ENCODE results near the gene DYNLT2. TPM values are rescaled to one million over a fixed set of nuclear protein-coding genes. Genes with fewer than 3 reads are reported as not detected.
A peak's percentile ranks its signal among the peaks of the same experiment; 100 is the strongest.
"Not testable (repeated sequence)": the region's sequence is repeated elsewhere in the genome, so short reads cannot be mapped to it uniquely, and the experiment has no call there.

DYNLT2 gene
- polyA plus RNA-seq, 1 donor: 7.2 TPM

DNA sequence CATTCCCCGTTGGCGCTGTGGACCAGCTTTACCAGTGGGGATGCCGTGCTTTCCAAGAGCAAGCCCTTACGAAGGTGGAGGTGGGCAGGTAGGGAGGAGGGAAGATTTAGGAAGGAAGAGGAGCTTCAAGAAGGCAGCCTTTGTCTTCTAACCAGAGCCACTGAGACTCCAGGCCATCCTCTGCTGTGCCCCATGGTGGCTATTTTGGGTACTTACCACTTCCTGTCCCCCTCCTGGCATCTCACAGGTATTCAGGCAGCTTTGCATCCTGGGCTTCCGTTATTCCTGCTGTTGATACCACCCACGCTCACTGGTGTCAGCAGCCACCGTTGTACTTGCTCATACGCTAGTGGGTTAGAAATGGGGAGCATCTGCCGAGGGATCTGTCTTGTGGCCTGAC is 23.0 kb upstream of the DYNLT2 start:
- Histone ChIP-seq H3K27me3 (ENCODE audit: control insufficient read depth, insufficient read depth, low read length) (no peaks in the 10 kb centered on the region), H3K4me1 (ENCODE audit: control insufficient read depth, insufficient read depth, low read length) (no peaks in the 10 kb centered on the region), H3K4me3 (ENCODE audit: low read length) (no peak overlapping the region), H3K9me3 (ENCODE audit: control insufficient read depth, low read depth, low read length) (no peaks in the 10 kb centered on the region), H3K36me3 (ENCODE audit: control insufficient read depth, insufficient read depth, low read length) (peaks cover 48% of the 10 kb centered on the region), H3K27ac (ENCODE audit: low read length) (no peak overlapping the region)
- WGBS (ENCODE audit: insufficient coverage, low lambda C conversion rate): no CpG with 5 or more reads among the region's 9 CpGs
- no peak for DNase-seq

DNA sequence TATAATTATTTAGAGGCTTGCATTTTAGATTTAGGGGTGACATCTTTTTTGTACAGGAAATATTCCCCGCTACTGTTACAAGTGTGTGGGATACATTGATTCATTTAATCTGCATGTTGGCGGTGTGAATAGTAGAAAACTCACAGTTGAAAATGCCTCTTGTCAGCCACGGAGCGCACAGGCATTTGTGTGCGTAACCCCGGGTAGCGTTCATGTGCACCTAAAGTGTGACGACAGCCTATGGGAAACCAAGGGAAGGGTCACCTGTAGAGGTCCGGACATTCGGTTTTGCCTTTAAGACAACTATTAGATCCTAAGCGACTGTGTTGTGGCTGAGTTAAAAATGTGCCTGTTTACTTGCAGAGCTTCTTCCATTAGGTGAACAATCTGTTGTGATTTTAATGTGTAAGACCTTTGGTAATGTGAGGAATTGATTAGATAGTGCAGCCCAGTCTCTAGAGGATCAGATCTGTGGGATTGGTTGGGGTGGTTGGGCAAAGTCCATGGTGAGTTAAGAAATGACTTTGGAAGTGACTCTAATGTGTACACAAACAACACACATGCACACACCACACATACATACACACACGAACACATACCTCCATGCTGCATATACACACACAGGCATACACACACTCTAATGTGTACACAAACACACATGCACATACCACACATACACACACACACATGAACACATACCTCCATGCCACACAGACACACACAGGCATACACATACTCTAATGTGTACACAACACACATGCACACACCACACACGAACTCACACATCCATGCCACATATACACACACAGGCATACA is 15.8 kb upstream of the DYNLT2 start:
- no peaks in the 10 kb centered on the region for H3K27me3 ChIP-seq (ENCODE audit: control insufficient read depth, insufficient read depth, low read length)
- DNase-seq: peak in 1 of 2 donors; percentile 27
- no peak overlapping the region for H3K4me3 ChIP-seq (ENCODE audit: low read length)
- H3K4me1 ChIP-seq (ENCODE audit: control insufficient read depth, insufficient read depth, low read length): no peaks in the 10 kb centered on the region
- peaks cover 47% of the 10 kb centered on the region for H3K36me3 ChIP-seq (ENCODE audit: control insufficient read depth, insufficient read depth, low read length)
- 60% methylated on average over 1 of the region's 13 CpGs for WGBS (ENCODE audit: insufficient coverage, low lambda C conversion rate)
- H3K27ac ChIP-seq (ENCODE audit: low read length): no peak overlapping the region
- H3K9me3 ChIP-seq (ENCODE audit: control insufficient read depth, low read depth, low read length): no peaks in the 10 kb centered on the region

DNA sequence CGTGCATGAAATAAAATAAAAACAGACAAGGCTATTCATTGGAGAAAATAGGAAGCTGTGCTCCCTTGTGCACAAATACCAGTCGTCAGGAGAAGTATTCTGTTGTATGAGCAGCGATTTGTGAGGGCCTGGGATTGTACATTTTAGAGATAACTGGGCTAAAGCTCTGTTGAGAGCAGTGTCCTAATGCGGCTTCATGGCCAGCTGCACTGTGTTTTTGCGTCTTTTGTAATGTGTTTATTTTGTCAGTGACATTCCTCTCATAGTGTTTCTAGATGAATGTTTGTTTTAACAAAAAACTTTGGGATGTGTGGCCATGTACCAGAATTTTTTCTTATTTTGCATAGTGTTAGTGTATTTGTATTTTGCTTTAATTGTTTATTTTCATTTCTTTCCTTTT is 14.9 kb upstream of the DYNLT2 start:
- H3K9me3 ChIP-seq (ENCODE audit: control insufficient read depth, low read depth, low read length): no peaks in the 10 kb centered on the region
- no CpG with 5 or more reads among the region's 5 CpGs for WGBS (ENCODE audit: insufficient coverage, low lambda C conversion rate)
- H3K36me3 ChIP-seq (ENCODE audit: control insufficient read depth, insufficient read depth, low read length): peaks cover 45% of the 10 kb centered on the region

DNA sequence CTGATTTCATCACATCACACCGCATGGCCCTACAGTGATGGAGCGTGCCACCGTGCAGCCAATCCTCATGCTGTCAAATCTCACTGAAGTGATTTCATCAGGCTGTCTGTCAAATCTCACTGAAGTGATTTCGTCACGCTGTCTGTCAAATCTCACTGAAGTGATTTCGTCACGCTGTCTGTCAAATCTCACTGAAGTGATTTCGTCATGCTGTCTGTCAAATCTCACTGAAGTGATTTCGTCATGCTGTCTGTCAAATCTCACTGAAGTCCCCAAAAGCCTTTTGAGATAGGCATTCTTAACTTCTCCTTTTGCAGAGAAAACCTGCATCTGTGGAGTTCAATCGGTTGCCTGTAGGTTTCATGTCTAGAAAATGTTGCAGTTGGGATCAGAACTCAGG is 14.4 kb upstream of the DYNLT2 start:
- no CpG with 5 or more reads among the region's 10 CpGs for WGBS (ENCODE audit: insufficient coverage, low lambda C conversion rate)
- not testable (repeated sequence) for H3K27ac ChIP-seq (ENCODE audit: low read length)
- H3K36me3 ChIP-seq (ENCODE audit: control insufficient read depth, insufficient read depth, low read length): peaks cover 49% of the 10 kb centered on the region

More for the DNA sequence above, 14.9 kb upstream of the DYNLT2 start:
- no peak for DNase-seq
- no peak overlapping the region for H3K4me3 ChIP-seq (ENCODE audit: low read length)
- no peak overlapping the region for H3K27ac ChIP-seq (ENCODE audit: low read length)
- H3K4me1 ChIP-seq (ENCODE audit: control insufficient read depth, insufficient read depth, low read length): no peaks in the 10 kb centered on the region
- no peaks in the 10 kb centered on the region for H3K27me3 ChIP-seq (ENCODE audit: control insufficient read depth, insufficient read depth, low read length)

DNA sequence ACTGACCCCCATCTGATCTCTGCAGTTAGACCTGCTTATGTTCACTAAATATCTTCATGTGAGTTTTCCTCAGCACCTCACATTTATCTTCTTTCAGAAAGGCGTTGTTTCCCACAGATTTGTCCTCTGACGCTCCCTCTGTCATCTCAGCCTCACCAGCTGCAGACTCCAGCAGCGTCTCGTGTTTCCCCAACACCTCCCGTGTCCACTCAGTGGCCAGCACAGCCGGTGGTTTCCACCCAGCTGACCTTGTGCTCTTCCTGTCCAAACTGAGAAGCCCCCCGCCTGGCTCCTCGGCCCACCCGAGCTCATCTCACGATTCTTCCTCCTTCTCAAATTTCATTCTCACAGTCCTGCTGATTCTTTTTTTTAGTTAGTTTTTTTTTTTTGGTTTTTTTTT is 12.5 kb upstream of the DYNLT2 start:
- H3K27me3 ChIP-seq (ENCODE audit: control insufficient read depth, insufficient read depth, low read length): no peaks in the 10 kb centered on the region
- H3K36me3 ChIP-seq (ENCODE audit: control insufficient read depth, insufficient read depth, low read length): peaks cover 60% of the 10 kb centered on the region
- DNase-seq: no peak
- H3K27ac ChIP-seq (ENCODE audit: low read length): no peak overlapping the region
- H3K9me3 ChIP-seq (ENCODE audit: control insufficient read depth, low read depth, low read length): no peaks in the 10 kb centered on the region
- H3K4me1 ChIP-seq (ENCODE audit: control insufficient read depth, insufficient read depth, low read length): no peaks in the 10 kb centered on the region
- no peak overlapping the region for H3K4me3 ChIP-seq (ENCODE audit: low read length)
- WGBS (ENCODE audit: insufficient coverage, low lambda C conversion rate): 76% methylated on average over 3 of the region's 10 CpGs

More for the DNA sequence above, 14.4 kb upstream of the DYNLT2 start:
- DNase-seq; H3K4me3 ChIP-seq (ENCODE audit: low read length); H3K4me1 ChIP-seq (ENCODE audit: control insufficient read depth, insufficient read depth, low read length); H3K9me3 ChIP-seq (ENCODE audit: control insufficient read depth, low read depth, low read length); H3K27me3 ChIP-seq (ENCODE audit: control insufficient read depth, insufficient read depth, low read length): not testable (repeated sequence)

DNA sequence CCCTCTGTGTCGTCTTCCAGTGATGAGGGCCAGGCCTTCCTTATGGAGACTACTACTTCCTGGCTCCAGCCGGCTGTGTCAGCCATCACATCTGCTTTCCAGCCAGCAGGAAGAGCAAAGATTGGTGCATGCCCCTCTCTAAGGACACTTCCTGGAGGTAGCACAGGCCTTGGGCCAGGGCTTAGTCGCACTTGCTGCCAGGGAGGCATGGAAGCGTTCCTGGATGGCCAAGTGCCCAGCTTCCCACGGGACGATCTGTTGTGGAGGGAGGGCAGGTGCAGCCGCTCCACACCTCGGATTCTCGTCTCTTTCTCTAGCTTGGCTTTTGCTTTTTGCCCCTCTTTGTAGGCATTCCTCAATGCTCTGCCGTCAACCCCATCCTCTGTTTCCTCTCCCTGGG is 11.9 kb upstream of the DYNLT2 start:
- WGBS (ENCODE audit: insufficient coverage, low lambda C conversion rate): 100% methylated on average over 2 of the region's 10 CpGs
- no peaks in the 10 kb centered on the region for H3K4me1 ChIP-seq (ENCODE audit: control insufficient read depth, insufficient read depth, low read length)
- no peak overlapping the region for H3K4me3 ChIP-seq (ENCODE audit: low read length)
- no peak overlapping the region for H3K27ac ChIP-seq (ENCODE audit: low read length)
- no peak for DNase-seq
- peaks cover 60% of the 10 kb centered on the region for H3K36me3 ChIP-seq (ENCODE audit: control insufficient read depth, insufficient read depth, low read length)
- no peaks in the 10 kb centered on the region for H3K27me3 ChIP-seq (ENCODE audit: control insufficient read depth, insufficient read depth, low read length)
- no peaks in the 10 kb centered on the region for H3K9me3 ChIP-seq (ENCODE audit: control insufficient read depth, low read depth, low read length)

DNA sequence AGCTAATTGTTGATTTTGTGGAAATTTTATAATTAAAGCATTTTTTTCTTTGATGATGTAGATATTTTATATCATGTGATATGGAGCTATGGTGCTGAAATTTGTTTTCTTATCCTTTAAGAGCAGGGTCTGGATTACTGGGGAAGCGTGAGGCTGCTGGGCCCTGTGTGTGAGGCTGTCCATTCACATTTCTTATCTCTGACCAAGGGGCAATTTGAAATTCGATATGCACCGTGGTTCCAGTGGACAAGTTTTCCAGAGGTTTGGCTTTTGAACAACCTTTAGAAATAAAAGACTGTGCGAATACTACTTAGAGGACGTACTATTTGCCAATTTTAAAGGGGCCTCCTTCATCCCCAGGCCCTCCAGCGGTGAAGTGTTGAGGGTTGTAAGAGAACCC is 3.8 kb upstream of the DYNLT2 start:
- no CpG with 5 or more reads among the region's 6 CpGs for WGBS (ENCODE audit: insufficient coverage, low lambda C conversion rate)
- no peaks in the 10 kb centered on the region for H3K9me3 ChIP-seq (ENCODE audit: control insufficient read depth, low read depth, low read length)
- peaks cover 28% of the 10 kb centered on the region for H3K36me3 ChIP-seq (ENCODE audit: control insufficient read depth, insufficient read depth, low read length)
- no peak for DNase-seq
- no peak overlapping the region for H3K4me3 ChIP-seq (ENCODE audit: low read length)
- peaks cover 3% of the 10 kb centered on the region for H3K4me1 ChIP-seq (ENCODE audit: control insufficient read depth, insufficient read depth, low read length)
- H3K27ac ChIP-seq (ENCODE audit: low read length): no peak overlapping the region
- no peaks in the 10 kb centered on the region for H3K27me3 ChIP-seq (ENCODE audit: control insufficient read depth, insufficient read depth, low read length)

DNA sequence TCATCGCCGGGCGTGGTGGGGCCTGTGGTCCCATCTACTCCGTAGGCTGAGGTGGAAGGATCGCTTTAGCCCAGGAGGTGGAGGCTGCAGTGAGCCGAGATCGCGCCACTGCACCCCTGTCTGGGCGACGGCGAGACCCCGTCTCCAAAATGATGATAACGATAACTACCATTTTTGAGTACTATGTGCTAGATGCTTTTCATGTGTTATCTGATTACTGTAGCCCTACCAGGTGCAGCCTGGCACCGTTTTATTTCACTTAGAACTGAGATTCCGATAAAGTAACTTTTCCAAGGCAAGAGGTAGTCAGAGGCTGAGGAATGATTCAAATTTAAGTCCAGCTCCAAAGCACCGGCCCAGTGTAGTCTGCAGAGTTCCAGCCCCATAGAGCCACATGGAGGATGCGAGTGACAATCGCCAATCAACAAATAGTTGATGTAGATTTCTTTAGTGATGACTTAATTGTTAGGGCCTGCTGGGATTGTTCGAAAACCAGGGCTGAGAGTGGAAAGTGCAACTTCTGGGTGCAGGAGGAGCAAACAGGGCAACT is 777 bp upstream of the DYNLT2 start:
- peaks cover 8% of the 10 kb centered on the region for H3K36me3 ChIP-seq (ENCODE audit: control insufficient read depth, insufficient read depth, low read length)
- H3K27me3 ChIP-seq (ENCODE audit: control insufficient read depth, insufficient read depth, low read length): no peaks in the 10 kb centered on the region
- H3K4me3 ChIP-seq (ENCODE audit: low read length): peak overlapping the region; percentile 85
- H3K9me3 ChIP-seq (ENCODE audit: control insufficient read depth, low read depth, low read length): no peaks in the 10 kb centered on the region
- DNase-seq: peak in 1 of 2 donors; percentile 9
- WGBS (ENCODE audit: insufficient coverage, low lambda C conversion rate): 0% methylated on average over 1 of the region's 19 CpGs
- H3K27ac ChIP-seq (ENCODE audit: low read length): peak overlapping the region; percentile 98
- peaks cover 4% of the 10 kb centered on the region for H3K4me1 ChIP-seq (ENCODE audit: control insufficient read depth, insufficient read depth, low read length)

DNA sequence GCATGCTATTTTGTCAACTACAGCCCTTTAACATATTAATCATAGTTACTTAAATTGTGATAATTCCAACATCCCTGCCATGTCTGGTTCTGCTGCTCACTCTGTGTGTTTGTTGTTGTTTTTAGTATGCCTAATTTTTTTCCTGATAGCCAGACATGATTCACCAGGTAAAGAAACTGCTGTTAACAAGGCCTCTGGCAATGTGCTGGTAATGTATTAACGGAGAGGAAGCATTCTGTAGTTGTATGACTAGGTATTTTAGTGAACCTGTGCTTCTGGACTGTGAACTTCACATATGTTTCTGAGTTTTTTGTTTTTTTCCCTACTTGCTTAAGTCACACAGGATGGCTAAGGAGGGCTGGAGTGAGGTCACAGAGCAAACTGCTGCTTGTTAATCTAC is 4.8 kb downstream of the DYNLT2 start:
- no peak for DNase-seq
- Histone ChIP-seq H3K9me3 (ENCODE audit: control insufficient read depth, low read depth, low read length) (no peaks in the 10 kb centered on the region), H3K36me3 (ENCODE audit: control insufficient read depth, insufficient read depth, low read length) (no peaks in the 10 kb centered on the region), H3K4me3 (ENCODE audit: low read length) (no peak overlapping the region), H3K27me3 (ENCODE audit: control insufficient read depth, insufficient read depth, low read length) (no peaks in the 10 kb centered on the region), H3K4me1 (ENCODE audit: control insufficient read depth, insufficient read depth, low read length) (peaks cover 4% of the 10 kb centered on the region), H3K27ac (ENCODE audit: low read length) (no peak overlapping the region)
- WGBS (ENCODE audit: insufficient coverage, low lambda C conversion rate): no CpG with 5 or more reads among the region's 1 CpG

DNA sequence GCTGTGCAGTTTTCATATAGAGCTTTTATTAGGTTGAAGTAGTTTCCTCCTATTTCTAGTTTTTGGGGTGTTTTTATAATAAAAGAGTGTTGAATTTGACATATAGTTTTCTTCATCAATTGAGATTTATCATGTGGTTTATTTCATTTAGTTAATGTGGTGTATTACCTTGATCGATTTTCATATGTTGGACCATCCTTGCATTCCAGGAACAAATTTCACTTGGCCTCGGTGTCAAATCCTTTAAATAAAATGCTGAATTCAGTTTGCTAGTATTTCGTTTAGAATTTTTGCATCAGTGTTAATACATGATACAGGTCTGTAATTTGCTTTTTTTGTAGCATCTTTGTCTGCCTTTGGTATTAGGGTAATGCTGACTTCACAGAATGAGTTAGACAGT is 6.0 kb downstream of the DYNLT2 start:
- Histone ChIP-seq H3K27ac (ENCODE audit: low read length) (no peak overlapping the region), H3K4me1 (ENCODE audit: control insufficient read depth, insufficient read depth, low read length) (peaks cover 4% of the 10 kb centered on the region), H3K9me3 (ENCODE audit: control insufficient read depth, low read depth, low read length) (no peaks in the 10 kb centered on the region), H3K4me3 (ENCODE audit: low read length) (no peak overlapping the region), H3K36me3 (ENCODE audit: control insufficient read depth, insufficient read depth, low read length) (no peaks in the 10 kb centered on the region), H3K27me3 (ENCODE audit: control insufficient read depth, insufficient read depth, low read length) (no peaks in the 10 kb centered on the region)
- WGBS (ENCODE audit: insufficient coverage, low lambda C conversion rate): 80% methylated on average over 1 of the region's 3 CpGs
- DNase-seq: no peak

DNA sequence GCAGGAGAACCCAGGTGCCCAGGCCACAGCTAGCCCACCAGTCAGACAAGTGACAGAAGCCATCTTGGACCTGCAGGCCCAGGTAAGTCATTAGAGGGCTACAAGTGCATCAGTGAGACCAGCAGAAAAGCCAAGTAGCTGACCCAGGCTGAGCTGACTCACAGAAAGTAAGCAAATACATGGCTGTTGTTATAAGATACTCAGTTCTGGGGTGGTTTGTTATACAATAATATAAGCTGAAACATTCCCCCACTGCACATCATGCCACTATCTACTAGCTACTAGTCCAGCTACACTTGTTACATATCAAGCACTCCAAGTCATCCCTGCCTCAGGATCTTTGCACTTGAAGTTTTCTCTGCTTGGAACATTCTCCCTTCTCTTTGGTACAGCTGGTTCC is 10.0 kb downstream of the DYNLT2 start:
- no peak for DNase-seq
- no peaks in the 10 kb centered on the region for H3K9me3 ChIP-seq (ENCODE audit: control insufficient read depth, low read depth, low read length)
- no peaks in the 10 kb centered on the region for H3K27me3 ChIP-seq (ENCODE audit: control insufficient read depth, insufficient read depth, low read length)
- no peak overlapping the region for H3K4me3 ChIP-seq (ENCODE audit: low read length)
- H3K36me3 ChIP-seq (ENCODE audit: control insufficient read depth, insufficient read depth, low read length): no peaks in the 10 kb centered on the region
- no peaks in the 10 kb centered on the region for H3K4me1 ChIP-seq (ENCODE audit: control insufficient read depth, insufficient read depth, low read length)
- no peak overlapping the region for H3K27ac ChIP-seq (ENCODE audit: low read length)

Measured in large intestine (tissue), 3 donors.